Lung (tissue), 12 donors: ENCODE results near the gene TCF20. TPM values are rescaled to one million over a fixed set of nuclear protein-coding genes. Genes with fewer than 3 reads are reported as not detected.

Source experiments
- ATAC-seq: fragments of 200-7000 bp; cut with Tn5 transposase; one replicate; pipeline ENCODE4 v1.9.1; 2020; ENCODE audit warnings: moderate number of reproducible peaks; ENCODE audit not compliant: insufficient read depth, low FRiP score
- DNase-seq, 3 donors: peaks; one replicate each; pipeline ENCODE4 v3.0.0-alpha.2; 2013 to 2017
- H3K27ac ChIP-seq, 2 donors: one replicate each; pipeline ENCODE4 v1.5.1; 2013; ENCODE audit warnings: mild to moderate bottlenecking in 2 of 2, moderate library complexity in 2 of 2, control low read depth in 1 of 2, inconsistent platforms in 1 of 2, low read depth in 1 of 2, low read length in 1 of 2
- H3K27me3 ChIP-seq, 3 donors: one replicate each; pipeline ENCODE4 v1.5.1; 2013; ENCODE audit warnings: low read length in 2 of 3; ENCODE audit not compliant: control insufficient read depth in 3 of 3, insufficient read depth in 3 of 3
- H3K36me3 ChIP-seq, 4 donors: one replicate each; pipeline ENCODE4 v1.5.1; 2013; ENCODE audit warnings: low read length in 4 of 4, mild to moderate bottlenecking in 1 of 4, moderate library complexity in 1 of 4; ENCODE audit not compliant: control insufficient read depth in 4 of 4, insufficient read depth in 4 of 4
- H3K4me1 ChIP-seq, 5 donors: one replicate each; pipeline ENCODE4 v1.5.1; 2013; ENCODE audit warnings: low read length in 5 of 5, mild to moderate bottlenecking in 2 of 5, moderate library complexity in 1 of 5; ENCODE audit not compliant: control insufficient read depth in 5 of 5, insufficient read depth in 5 of 5
- H3K4me3 ChIP-seq: one replicate; pipeline ENCODE4 v1.5.1; 2013; ENCODE audit warnings: mild to moderate bottlenecking, control low read depth, moderate library complexity
- H3K9ac ChIP-seq, 2 donors: one replicate each; pipeline ENCODE4 v1.5.1; 2013; ENCODE audit warnings: low read length in 2 of 2, control low read depth in 1 of 2; ENCODE audit not compliant: insufficient read depth in 1 of 2
- H3K9me3 ChIP-seq, 4 donors: one replicate each; pipeline ENCODE4 v1.5.1; 2013; ENCODE audit warnings: low read length in 3 of 4, mild to moderate bottlenecking in 1 of 4, moderate library complexity in 1 of 4; ENCODE audit not compliant: control insufficient read depth in 4 of 4, insufficient read depth in 3 of 4
- WGBS, 2 donors: extraction: QIAGEN DNeasy Blood & Tissue Kit; methylation state at CpG; one replicate each; pipeline ENCODE4 v1.1.7; 2013; 5-methylcytosine and 5-hydroxymethylcytosine counted together
- polyA plus RNA-seq, 2 donors: library from polyadenylated mRNA; stranded (reverse); fragments of 200-250 nt; gene quantifications; one replicate each; pipeline ENCODE4 v1.2.1, GENCODE V29; 2013
- total RNA-seq, 2 donors: library from RNA; depleted of rRNA in 1 of 2; stranded (reverse); fragments of >200 nt in 1 of 2; gene quantifications; one replicate each; pipeline ENCODE4 v1.2.1, GENCODE V29; 2014 to 2021
- TF ChIP-seq, protein P1 (sequence below): IDR thresholded peaks from 2 replicates; pipeline ENCODE4 v1.5.1; 2012; ENCODE audit warnings: mild to moderate bottlenecking; ENCODE audit errors: control extremely low read depth, extremely low read depth
- donor health status: control.
- donor health status: control.
- donor health status: Bipolar disorder and iron deficiency.
- donor health status: healthy.
- donor health status: DM: yes; HTN: yes; CAD: no.

The TCF20 gene
- total and polyA plus RNA-seq, 4 donors: 9.7 to 41.5 (median 22.7) TPM

DNA sequence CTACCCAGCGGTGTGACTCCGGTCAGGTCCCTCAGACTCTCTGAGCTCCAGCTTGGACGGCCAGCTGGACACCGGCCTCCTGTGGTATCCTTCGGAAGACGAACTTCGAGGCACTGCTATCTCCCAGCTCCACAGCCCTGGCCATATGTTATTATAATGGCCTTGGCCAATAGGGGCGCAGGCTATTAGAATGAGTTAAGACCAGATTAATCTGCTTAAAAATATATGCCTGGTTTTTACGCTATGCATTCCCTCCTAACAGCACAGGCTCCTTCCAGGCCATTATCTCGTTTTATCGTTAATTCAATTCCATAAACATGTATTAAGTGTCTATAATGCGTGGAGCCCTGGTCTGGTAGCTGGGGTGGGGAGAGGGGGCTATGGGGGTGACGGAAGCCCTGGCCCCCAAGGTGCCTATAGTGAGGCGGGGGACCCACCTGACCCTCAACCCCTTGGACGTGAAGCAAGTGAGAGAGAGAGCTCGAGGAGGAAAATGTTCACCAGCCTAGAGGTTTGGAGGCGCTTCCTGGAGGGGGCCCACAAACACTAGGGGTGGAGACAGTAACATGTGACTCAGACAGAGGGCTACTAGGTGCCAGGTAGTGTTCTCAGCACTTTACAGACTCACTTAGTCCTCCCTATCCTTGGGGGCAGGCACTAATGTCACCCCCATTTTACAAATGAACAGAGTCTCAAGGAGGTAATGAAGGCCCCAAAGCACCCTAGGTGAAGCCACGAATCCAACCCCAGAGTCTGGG, 37.5 kb upstream of the TCF20 start:
- H3K4me3 ChIP-seq: no peak overlapping the region
- peaks cover 0 to 20% (median 3%) of the 10 kb centered on the region in 5 donors for H3K4me1 ChIP-seq
- no peaks in the 10 kb centered on the region for H3K27me3 ChIP-seq
- WGBS, 2 donors: 91 to 94% methylated on average over 18 of the region's 18 CpGs
- H3K27ac ChIP-seq: no peak overlapping the region
- no peaks in the 10 kb centered on the region for H3K9me3 ChIP-seq
- ATAC-seq: no peak
- TF ChIP-seq, protein P1, sequence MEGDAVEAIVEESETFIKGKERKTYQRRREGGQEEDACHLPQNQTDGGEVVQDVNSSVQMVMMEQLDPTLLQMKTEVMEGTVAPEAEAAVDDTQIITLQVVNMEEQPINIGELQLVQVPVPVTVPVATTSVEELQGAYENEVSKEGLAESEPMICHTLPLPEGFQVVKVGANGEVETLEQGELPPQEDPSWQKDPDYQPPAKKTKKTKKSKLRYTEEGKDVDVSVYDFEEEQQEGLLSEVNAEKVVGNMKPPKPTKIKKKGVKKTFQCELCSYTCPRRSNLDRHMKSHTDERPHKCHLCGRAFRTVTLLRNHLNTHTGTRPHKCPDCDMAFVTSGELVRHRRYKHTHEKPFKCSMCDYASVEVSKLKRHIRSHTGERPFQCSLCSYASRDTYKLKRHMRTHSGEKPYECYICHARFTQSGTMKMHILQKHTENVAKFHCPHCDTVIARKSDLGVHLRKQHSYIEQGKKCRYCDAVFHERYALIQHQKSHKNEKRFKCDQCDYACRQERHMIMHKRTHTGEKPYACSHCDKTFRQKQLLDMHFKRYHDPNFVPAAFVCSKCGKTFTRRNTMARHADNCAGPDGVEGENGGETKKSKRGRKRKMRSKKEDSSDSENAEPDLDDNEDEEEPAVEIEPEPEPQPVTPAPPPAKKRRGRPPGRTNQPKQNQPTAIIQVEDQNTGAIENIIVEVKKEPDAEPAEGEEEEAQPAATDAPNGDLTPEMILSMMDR: no peak
- H3K36me3 ChIP-seq: no peaks in the 10 kb centered on the region
- DNase-seq: no peak
- no peak overlapping the region for H3K9ac ChIP-seq

GRCh38 chr22:42306010-42306409, 35.6 kb upstream of the TCF20 start:
- Histone ChIP-seq H3K27me3 (no peaks in the 10 kb centered on the region), H3K4me3 (no peak overlapping the region), H3K9ac (no peak overlapping the region), H3K27ac (no peak overlapping the region), H3K36me3 (no peaks in the 10 kb centered on the region), H3K9me3 (no peaks in the 10 kb centered on the region), H3K4me1 (peaks cover 0 to 23% (median 3%) of the 10 kb centered on the region in 5 donors)
- DNase-seq (no peak), ATAC-seq (no peak)
- TF ChIP-seq, protein P1: no peak
- WGBS, 2 donors: 88 to 90% methylated on average over 18 of the region's 18 CpGs

DNA sequence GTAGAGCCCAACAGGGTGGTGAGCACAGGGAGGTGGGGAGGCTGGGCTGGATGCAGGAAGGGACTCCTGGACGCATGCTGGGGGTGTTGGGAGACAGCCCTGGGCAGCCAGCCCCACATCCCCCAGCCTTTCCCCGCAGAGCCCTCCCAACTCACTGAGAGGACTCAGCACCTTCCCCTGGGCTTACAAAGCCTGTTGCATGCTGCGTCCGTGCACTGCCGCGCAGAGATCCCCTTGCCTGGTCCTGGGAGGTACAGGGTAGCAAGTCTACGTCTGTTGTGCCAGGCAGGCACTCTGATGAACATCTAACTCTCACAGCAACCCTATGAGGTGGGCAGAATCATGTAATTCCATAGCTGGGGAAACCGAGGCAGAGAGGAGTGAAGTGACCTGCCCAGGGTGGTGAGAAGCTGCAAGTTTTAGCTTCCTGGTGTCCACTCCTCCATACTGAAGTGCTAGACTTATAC, 33.9 kb upstream of the TCF20 start:
- DNase-seq (no peak), ATAC-seq (no peak)
- Histone ChIP-seq H3K27ac (no peak overlapping the region), H3K4me1 (peaks cover 0 to 34% (median 9%) of the 10 kb centered on the region in 5 donors), H3K9me3 (no peaks in the 10 kb centered on the region), H3K27me3 (no peaks in the 10 kb centered on the region), H3K9ac (no peak overlapping the region), H3K4me3 (no peak overlapping the region), H3K36me3 (no peaks in the 10 kb centered on the region)
- TF ChIP-seq, protein P1: no peak
- WGBS, 2 donors: 48 to 52% methylated on average over 8 of the region's 8 CpGs
